ENCODE data around the gene CYB5R3.

Gene CYB5R3

GRCh38 chr22:42643634-42644421 is 5.4 kb downstream of the CYB5R3 start:
- DNase-seq (ENCODE audit: low read depth) = no peak
- no peak overlapping the region for H3K4me3 ChIP-seq (ENCODE audit: low read length)
- TF ChIP-seq CTCF (conservative IDR thresholded peaks at IDR 0.05; ENCODE audit: low read depth, low read length) = no peak

GRCh38 chr22:42642806-42643633 is 6.2 kb downstream of the CYB5R3 start:
- no peak overlapping the region for H3K4me3 ChIP-seq (ENCODE audit: low read length)
- TF ChIP-seq CTCF (conservative IDR thresholded peaks at IDR 0.05; ENCODE audit: low read depth, low read length) = no peak
- no peak for DNase-seq (ENCODE audit: low read depth)

- no peak overlapping the region for H3K4me3 ChIP-seq (ENCODE audit: low read length)
- DNase-seq (ENCODE audit: low read depth) = no peak
- no peak for TF ChIP-seq CTCF (conservative IDR thresholded peaks at IDR 0.05; ENCODE audit: low read depth, low read length)
Observed at GRCh38 chr22:42641801-42642413, 7.3 kb downstream of the CYB5R3 start.

- H3K4me3 ChIP-seq (ENCODE audit: low read length) = no peak overlapping the region
- no peak for DNase-seq (ENCODE audit: low read depth)
- no peak for TF ChIP-seq CTCF (conservative IDR thresholded peaks at IDR 0.05; ENCODE audit: low read depth, low read length)
Observed at GRCh38 chr22:42639541-42640241, 9.5 kb downstream of the CYB5R3 start.

- no peak for DNase-seq (ENCODE audit: low read depth)
- no peak for TF ChIP-seq CTCF (conservative IDR thresholded peaks at IDR 0.05; ENCODE audit: low read depth, low read length)
- H3K4me3 ChIP-seq (ENCODE audit: low read length) = no peak overlapping the region
Observed at GRCh38 chr22:42637555-42637954, 11.6 kb downstream of the CYB5R3 start.

- H3K4me3 ChIP-seq (ENCODE audit: low read length) = no peak overlapping the region
- DNase-seq (ENCODE audit: low read depth) = no peak
- TF ChIP-seq CTCF (conservative IDR thresholded peaks at IDR 0.05; ENCODE audit: low read depth, low read length) = no peak
Observed at GRCh38 chr22:42636506-42636905, 12.7 kb downstream of the CYB5R3 start.

All from retinal pigment epithelial cell (primary cell).